H1 (cell line): ENCODE measurements around the gene PTBP1. TPM values are rescaled to one million over a fixed set of nuclear protein-coding genes. Genes with fewer than 3 reads are reported as not detected.

Source experiments
- CHD2 ChIP-seq: IDR thresholded peaks from 2 replicates; pipeline ENCODE4 v1.6.1; 2012; ENCODE audit warnings: low read length, improper control_type of control experiment
- CTCF ChIP-seq, 3 experiments: IDR thresholded peaks; 1 replicate in 2 of 3; 2 replicates in 1 of 3; pipeline versions ENCODE4 v1.5.1 to v1.6.1; 2011; ENCODE audit warnings: low read length in 3 of 3, mild to moderate bottlenecking in 3 of 3, inconsistent platforms in 2 of 3, low read depth in 1 of 3, moderate library complexity in 1 of 3; ENCODE audit not compliant: insufficient read depth in 1 of 3; ENCODE audit errors: control extremely low read depth in 1 of 3
- EP300 ChIP-seq, 2 experiments: IDR thresholded peaks; 1 replicate in 1 of 2; 2 replicates in 1 of 2; pipeline ENCODE4 v1.6.1; 2011 to 2012; ENCODE audit warnings: low read depth in 2 of 2, low read length in 2 of 2, mild to moderate bottlenecking in 2 of 2, borderline replicate concordance in 1 of 2, inconsistent platforms in 1 of 2, moderate library complexity in 1 of 2
- EZH2 ChIP-seq: fragments of 200-600 bp; sonication (generic); IDR thresholded peaks from 2 replicates; pipeline ENCODE4 v1.7.1; 2012; ENCODE audit warnings: low read depth, mild to moderate bottlenecking, moderate library complexity, low read length, inconsistent platforms; ENCODE audit not compliant: severe bottlenecking
- GABPA ChIP-seq: IDR thresholded peaks from 2 replicates; pipeline ENCODE4 v1.6.1; 2011; ENCODE audit warnings: mild to moderate bottlenecking, low read length, moderate library complexity, borderline replicate concordance; ENCODE audit not compliant: insufficient read depth
- MAX ChIP-seq: IDR thresholded peaks from 2 replicates; pipeline ENCODE4 v1.6.1; 2012; ENCODE audit warnings: inconsistent platforms
- RNF2 ChIP-seq: fragments of 200-900, 300-1000 bp; sonication (generic); IDR thresholded peaks from 2 replicates; pipeline ENCODE4 v1.7.1; 2016; ENCODE audit warnings: borderline replicate concordance, low read depth, mild to moderate bottlenecking, antibody characterized with exemption, low read length; ENCODE audit not compliant: poor library complexity, severe bottlenecking; ENCODE audit errors: missing control alignments
- polyA plus RNA-seq, 7 experiments: library from polyadenylated mRNA; depleted of rRNA in 3 of 7; stranded (reverse) in 5 of 7; unstranded in 2 of 7; fragments of >200 nt in 5 of 7; fragments of 200-250 nt in 2 of 7; gene quantifications; 1 replicate in 5 of 7; 2 replicates in 1 of 7; 4 replicates in 1 of 7; pipeline versions ENCODE4 v1.2.1 to v1.2.3, GENCODE V29; 2011 to 2013; ENCODE audit warnings: missing spikeins in 2 of 7, mixed read lengths in 2 of 7
- total RNA-seq: library from RNA; stranded (reverse); fragmentation: NEBNext Ultra II Directional; extraction: Animal tissue kit (Norgen Biotek cat#: 25700); gene quantifications from 2 replicates; pipeline ENCODE4 v1.2.1, GENCODE V29; 2021

The PTBP1 gene
- total and polyA plus RNA-seq, 2 of the 8 experiments (the other 6 are each of a cell fraction or from before 2014, with no cell fraction given), result 528 to 888 TPM

- TF ChIP-seq CTCF (IDR thresholded peaks at IDR 0.05; ENCODE audit: control extremely low read depth in 1 of 3, insufficient read depth in 1 of 3, low read depth in 1 of 3, low read length in 3 of 3) (no peak), GABPA (no peak), CHD2 (no peak), EP300 (IDR thresholded peaks at IDR 0.05; ENCODE audit: borderline replicate concordance in 1 of 2, low read depth in 2 of 2, low read length in 2 of 2) (no peak), MAX (no peak), RNF2 (no peak), EZH2 (no peak)
- TF ChIP-seq, all 59 proteins: peak for 0
Observed at GRCh38 chr19:780935-781334, 16.3 kb upstream of the PTBP1 start (continued).
